Subcutaneous abdominal adipose tissue (tissue), 5 donors: ENCODE data around the gene IGLL1.
"Not testable (repeated sequence)": the region's sequence is repeated elsewhere in the genome, so short reads cannot be mapped to it uniquely, and the experiment has no call there.

Experiments
- H3K27ac ChIP-seq: one replicate; pipeline ENCODE4 v1.7.0; 2013; ENCODE audit warnings: low read depth, mild to moderate bottlenecking, inconsistent platforms, low read length, moderate library complexity
- H3K27me3 ChIP-seq, 5 donors: one replicate each; pipeline ENCODE4 v1.7.0; 2013; ENCODE audit warnings: low read length in 5 of 5, inconsistent platforms in 1 of 5; ENCODE audit not compliant: control insufficient read depth in 5 of 5, insufficient read depth in 4 of 5
- H3K36me3 ChIP-seq, 5 donors: one replicate each; pipeline ENCODE4 v1.7.0; 2013; ENCODE audit warnings: low read length in 5 of 5; ENCODE audit not compliant: control insufficient read depth in 5 of 5, insufficient read depth in 5 of 5
- H3K4me1 ChIP-seq, 5 donors: one replicate each; pipeline ENCODE4 v1.7.0; 2013; ENCODE audit warnings: low read length in 5 of 5, mild to moderate bottlenecking in 3 of 5, moderate library complexity in 1 of 5; ENCODE audit not compliant: control insufficient read depth in 5 of 5, insufficient read depth in 5 of 5
- H3K4me3 ChIP-seq, 5 donors: one replicate each; pipeline ENCODE4 v1.7.0; 2013; ENCODE audit warnings: low read length in 5 of 5, low read depth in 1 of 5
- H3K9ac ChIP-seq, 5 donors: one replicate each; pipeline ENCODE4 v1.7.0; 2013; ENCODE audit warnings: low read length in 5 of 5, mild to moderate bottlenecking in 4 of 5, moderate library complexity in 3 of 5
- H3K9me3 ChIP-seq, 5 donors: one replicate each; pipeline ENCODE4 v1.7.0; 2013; ENCODE audit warnings: low read length in 5 of 5; ENCODE audit not compliant: control insufficient read depth in 5 of 5
- donor health status: healthy.
- donor health status: healthy.
- donor health status: healthy.
- donor health status: healthy.
- donor health status: healthy.

The IGLL1 gene

GRCh38 chr22:23579870-23580575 lies at the start of gene IGLL1:
TSS of gene IGLL1 (minus strand) at chr22:23580290. CDS start at chr22:23580190, 100 bp downstream.
- no peak within 1 kb of the TSS for H3K9ac ChIP-seq
- H3K27me3 ChIP-seq = peaks cover 0 to 13% (median 5%) of the 10 kb centered on the region in 5 donors
- no peaks in the 10 kb centered on the region for H3K9me3 ChIP-seq
- no peaks in the 10 kb centered on the region for H3K36me3 ChIP-seq
- no peaks in the 10 kb centered on the region for H3K4me1 ChIP-seq
- H3K27ac ChIP-seq = no peak within 1 kb of the TSS
- no peak within 1 kb of the TSS for H3K4me3 ChIP-seq

DNA sequence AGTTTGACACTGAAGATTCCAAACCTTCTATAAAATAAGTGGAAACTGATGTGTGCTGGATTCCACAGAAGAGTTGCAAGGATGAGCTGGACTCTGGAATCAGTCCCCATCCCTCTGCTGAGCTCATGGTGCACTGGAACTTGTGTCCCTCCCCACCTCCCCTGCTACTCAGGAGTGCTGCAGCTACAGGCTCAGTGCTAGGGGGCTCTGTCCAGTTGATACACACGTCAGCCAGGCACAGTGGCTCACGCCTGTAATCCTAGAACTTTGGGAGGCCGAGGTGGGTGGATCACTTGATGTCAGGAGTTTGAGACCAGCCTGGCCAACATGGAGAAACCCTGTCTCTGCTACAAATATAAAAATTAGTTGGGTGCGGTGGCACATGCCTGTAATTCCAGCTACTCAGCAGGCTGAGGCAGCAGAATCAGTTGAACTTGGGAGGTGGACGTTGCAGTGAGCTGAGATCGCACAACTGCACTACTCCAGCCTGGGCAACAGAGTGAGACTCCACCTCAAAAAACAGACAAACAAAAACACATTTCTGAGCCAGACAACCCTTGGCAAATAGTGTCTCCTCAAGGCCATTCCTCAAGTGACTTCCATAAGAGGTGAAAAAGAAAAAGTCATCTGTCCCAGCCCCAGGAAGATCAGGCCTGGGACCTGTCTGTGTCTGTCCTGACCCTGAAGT lies 48.1 kb upstream of the IGLL1 start:
- H3K27me3 ChIP-seq, H3K36me3 ChIP-seq, H3K9me3 ChIP-seq, H3K27ac ChIP-seq, H3K4me1 ChIP-seq, H3K4me3 ChIP-seq, H3K9ac ChIP-seq: not testable (repeated sequence)

- not testable (repeated sequence) for H3K9me3 ChIP-seq, H3K36me3 ChIP-seq, H3K27me3 ChIP-seq, H3K27ac ChIP-seq, H3K9ac ChIP-seq, H3K4me1 ChIP-seq, H3K4me3 ChIP-seq
Measured at GRCh38 chr22:23627401-23628055, 47.4 kb upstream of the IGLL1 start.

- H3K4me1 ChIP-seq = no peaks in the 10 kb centered on the region
- peaks cover 0 to 6% (median 0%) of the 10 kb centered on the region in 5 donors for H3K36me3 ChIP-seq
- no peak overlapping the region for H3K27ac ChIP-seq
- no peak overlapping the region for H3K9ac ChIP-seq
- H3K4me3 ChIP-seq = no peak overlapping the region
- H3K9me3 ChIP-seq = no peaks in the 10 kb centered on the region
- no peaks in the 10 kb centered on the region for H3K27me3 ChIP-seq
Measured at GRCh38 chr22:23626286-23626975, 46.3 kb upstream of the IGLL1 start.

GRCh38 chr22:23622634-23623033 lies 42.5 kb upstream of the IGLL1 start:
- Histone ChIP-seq H3K27ac (no peak overlapping the region), H3K9me3 (no peaks in the 10 kb centered on the region), H3K27me3 (no peaks in the 10 kb centered on the region), H3K4me3 (no peak overlapping the region), H3K36me3 (peaks cover 0 to 6% (median 0%) of the 10 kb centered on the region in 5 donors), H3K9ac (no peak overlapping the region), H3K4me1 (no peaks in the 10 kb centered on the region)

DNA sequence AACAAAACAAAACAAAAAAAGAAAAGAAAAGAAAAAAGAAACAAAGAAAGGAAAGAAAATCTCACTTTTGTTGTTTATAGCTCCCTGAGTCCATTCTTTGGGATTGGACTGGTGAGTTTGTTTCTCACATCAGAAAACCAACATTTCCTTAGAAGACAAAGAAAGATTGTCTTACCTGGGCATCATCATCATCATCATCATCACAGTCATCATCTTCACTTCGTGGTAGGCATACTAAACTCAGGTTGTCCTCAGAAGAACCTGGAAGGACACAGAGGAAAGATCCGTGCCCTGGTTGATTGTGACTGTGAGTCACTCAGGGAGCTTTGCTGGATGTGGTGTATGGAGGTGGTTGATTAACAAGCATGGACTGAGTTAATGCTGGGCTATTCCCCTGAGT lies 41.8 kb upstream of the IGLL1 start:
- not testable (repeated sequence) for H3K4me3 ChIP-seq, H3K36me3 ChIP-seq

DNA sequence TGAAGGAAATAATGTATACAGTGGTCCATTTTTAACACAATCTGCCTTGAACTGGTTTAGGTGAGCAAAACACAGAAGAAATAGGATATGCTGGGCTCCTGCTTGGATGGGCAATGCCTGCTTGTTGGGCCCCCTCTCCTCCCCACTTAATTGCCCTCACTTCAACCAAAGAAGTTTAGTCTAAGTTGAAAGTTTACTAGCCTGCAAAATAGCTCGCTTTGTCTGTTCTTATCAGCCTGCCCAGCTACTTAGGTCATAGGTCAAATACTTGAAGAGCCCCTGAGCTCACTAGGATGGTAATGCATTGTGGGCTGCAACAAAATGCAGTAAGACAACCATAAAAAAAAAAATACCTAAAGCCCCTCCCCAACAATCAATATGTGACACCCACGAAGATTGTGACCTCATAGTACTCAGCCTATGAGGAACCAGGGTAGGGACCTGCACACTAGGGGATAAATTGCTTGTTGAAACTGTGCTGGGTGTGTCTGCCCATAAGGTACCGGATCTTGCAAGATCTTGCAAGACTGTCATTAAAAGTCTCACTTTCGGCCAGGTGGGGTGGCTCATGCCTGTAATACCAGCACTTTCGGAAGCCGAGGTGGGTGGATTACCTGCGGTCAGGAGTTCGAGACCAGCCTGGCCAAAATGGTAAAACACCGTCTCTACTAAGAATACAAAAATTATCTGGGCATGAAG lies 41.1 kb upstream of the IGLL1 start:
- H3K27ac ChIP-seq = no peak overlapping the region
- H3K4me3 ChIP-seq = no peak overlapping the region
- peaks cover 0 to 6% (median 0%) of the 10 kb centered on the region in 5 donors for H3K36me3 ChIP-seq
- H3K9ac ChIP-seq = no peak overlapping the region
- H3K27me3 ChIP-seq = no peaks in the 10 kb centered on the region
- H3K9me3 ChIP-seq = no peaks in the 10 kb centered on the region
- H3K4me1 ChIP-seq = no peaks in the 10 kb centered on the region

More for the DNA sequence above, 41.8 kb upstream of the IGLL1 start:
- H3K4me1 ChIP-seq, H3K9me3 ChIP-seq, H3K27me3 ChIP-seq, H3K27ac ChIP-seq, H3K9ac ChIP-seq: not testable (repeated sequence)

- Histone ChIP-seq H3K36me3 (no peaks in the 10 kb centered on the region), H3K27ac (no peak overlapping the region), H3K4me3 (no peak overlapping the region), H3K9me3 (no peaks in the 10 kb centered on the region), H3K9ac (no peak overlapping the region), H3K4me1 (no peaks in the 10 kb centered on the region), H3K27me3 (no peaks in the 10 kb centered on the region)
Measured at GRCh38 chr22:23613193-23613972, 33.3 kb upstream of the IGLL1 start.
